CD14-positive monocyte (primary cell): Measurements from ENCODE around the gene DIS3L. TPM values are rescaled to one million over a fixed set of nuclear protein-coding genes. Genes with fewer than 3 reads are reported as not detected.

ENCODE experiments used
- DNase-seq, 3 donors: peaks; one replicate each; pipeline ENCODE4 v3.0.0-alpha.2; 2011 to 2022
- H2AFZ ChIP-seq: 2 replicates; pipeline ENCODE4 v1.6.0; 2012; ENCODE audit warnings: mild to moderate bottlenecking, low read depth, low read length, inconsistent platforms; ENCODE audit not compliant: insufficient read depth, poor library complexity, severe bottlenecking
- H3K27ac ChIP-seq, 2 donors: 1 replicate in 1 of 2; 2 replicates in 1 of 2; pipeline ENCODE4 v1.5.1; 2012 to 2013; ENCODE audit warnings: low read length in 2 of 2, control low read depth in 1 of 2, inconsistent platforms in 1 of 2, low read depth in 1 of 2, mild to moderate bottlenecking in 1 of 2
- H3K27me3 ChIP-seq, 2 donors: one replicate each; pipeline versions ENCODE4 v1.6.0 to v1.6.1; 2011 to 2013; ENCODE audit warnings: low read length in 2 of 2; ENCODE audit not compliant: control insufficient read depth in 2 of 2, insufficient read depth in 2 of 2
- H3K36me3 ChIP-seq, 2 donors: replicated peaks in 1 of 2; 1 replicate in 1 of 2; 2 replicates in 1 of 2; pipeline versions ENCODE4 v1.5.1 to v1.6.1; 2012 to 2013; ENCODE audit warnings: low read length in 2 of 2, control low read depth in 1 of 2, inconsistent platforms in 1 of 2, mild to moderate bottlenecking in 1 of 2; ENCODE audit not compliant: insufficient read depth in 2 of 2, control insufficient read depth in 1 of 2
- H3K4me1 ChIP-seq, 2 donors: 1 replicate in 1 of 2; 2 replicates in 1 of 2; pipeline versions ENCODE4 v1.5.1 to v1.6.1; 2012 to 2013; ENCODE audit warnings: low read length in 2 of 2, control low read depth in 1 of 2, inconsistent platforms in 1 of 2, mild to moderate bottlenecking in 1 of 2, moderate library complexity in 1 of 2; ENCODE audit not compliant: insufficient read depth in 2 of 2, control insufficient read depth in 1 of 2
- H3K4me2 ChIP-seq: replicated peaks from 2 replicates; pipeline ENCODE3; 2012; ENCODE audit warnings: low read length, moderate library complexity, mild to moderate bottlenecking; ENCODE audit not compliant: poor library complexity, severe bottlenecking; ENCODE audit errors: extremely low read depth
- H3K4me3 ChIP-seq, 3 experiments: fragments of 200-600 bp in 1 of 3; sonication (generic) in 1 of 3; replicated peaks in 1 of 3; 1 replicate in 2 of 3; 2 replicates in 1 of 3; pipeline ENCODE4 v1.5.1; 2011 to 2013; ENCODE audit warnings: low read length in 3 of 3, mild to moderate bottlenecking in 3 of 3, control low read depth in 2 of 3, low read depth in 2 of 3, inconsistent platforms in 1 of 3, moderate library complexity in 1 of 3
- H3K79me2 ChIP-seq: 2 replicates; pipeline ENCODE4 v1.6.0; 2012; ENCODE audit warnings: mild to moderate bottlenecking, control low read depth, inconsistent platforms, low read length, moderate library complexity; ENCODE audit not compliant: insufficient read depth
- H3K9ac ChIP-seq: 2 replicates; pipeline ENCODE4 v1.6.0; 2017; ENCODE audit warnings: low read length, mild to moderate bottlenecking; ENCODE audit not compliant: insufficient read depth, poor library complexity, severe bottlenecking
- H3K9me3 ChIP-seq, 2 donors: replicated peaks in 1 of 2; 1 replicate in 1 of 2; 2 replicates in 1 of 2; pipeline versions ENCODE4 v1.5.1 to v1.6.1; 2012 to 2013; ENCODE audit warnings: low read length in 2 of 2, control low read depth in 1 of 2; ENCODE audit not compliant: control insufficient read depth in 1 of 2, insufficient read depth in 1 of 2
- H4K20me1 ChIP-seq: 2 replicates; pipeline ENCODE4 v1.6.0; 2012; ENCODE audit warnings: mild to moderate bottlenecking, low read length, control low read depth, moderate library complexity; ENCODE audit not compliant: insufficient read depth
- H3K27ac Mint-ChIP-seq, 7 donors: one replicate each; pipeline ENCODE4 v1.8.0; 2020; ENCODE audit warnings: mild to moderate bottlenecking in 7 of 7, mixed read lengths in 7 of 7, moderate library complexity in 6 of 7, inconsistent platforms in 2 of 7
- H3K27me3 Mint-ChIP-seq, 3 donors: one replicate each; pipeline ENCODE4 v1.8.0; 2021 to 2022; ENCODE audit warnings: low read depth in 3 of 3, mild to moderate bottlenecking in 3 of 3, mixed read lengths in 3 of 3, moderate library complexity in 3 of 3, inconsistent platforms in 1 of 3
- H3K36me3 Mint-ChIP-seq, 2 donors: one replicate each; pipeline ENCODE4 v1.8.0; 2020; ENCODE audit warnings: mixed read lengths in 2 of 2, inconsistent platforms in 1 of 2, mild to moderate bottlenecking in 1 of 2
- H3K4me1 Mint-ChIP-seq: one replicate; pipeline ENCODE4 v1.8.0; 2020; ENCODE audit warnings: mild to moderate bottlenecking, mixed read lengths
- H3K4me3 Mint-ChIP-seq, 2 donors: one replicate each; pipeline ENCODE4 v1.8.0; 2020; ENCODE audit warnings: mild to moderate bottlenecking in 2 of 2, mixed read lengths in 2 of 2, moderate library complexity in 1 of 2
- H3K9me3 Mint-ChIP-seq, 7 donors: one replicate each; pipeline ENCODE4 v1.8.0; 2020 to 2022; ENCODE audit warnings: mixed read lengths in 7 of 7, mild to moderate bottlenecking in 6 of 7, moderate library complexity in 6 of 7, inconsistent platforms in 2 of 7
- WGBS: methylation state at CpG from one replicate; pipeline ENCODE4 v1.1.5; 2013; ENCODE audit warnings: missing lambda C conversion rate; ENCODE audit not compliant: insufficient coverage; 5-methylcytosine and 5-hydroxymethylcytosine counted together
- intact Hi-C, 2 donors: fragments of 100-400 bp; cut with micrococcal nuclease; formaldehyde crosslinking; loops; one replicate each; pipeline versions ENCODE4 v1.15.0 to v1.15.1; 2023
- polyA plus RNA-seq, 3 donors: library from polyadenylated mRNA; depleted of rRNA in 1 of 3; unstranded in 2 of 3; stranded (reverse) in 1 of 3; fragments of 300-500 nt in 2 of 3; fragments of >200 nt in 1 of 3; fragmentation: Illumina TruSeq in 2 of 3; gene quantifications; 1 replicate in 2 of 3; 2 replicates in 1 of 3; pipeline ENCODE4 v1.2.3, GENCODE V29; 2012 to 2021
- TF ChIP-seq, protein P1 (sequence below): fragments of 200-600 bp; IDR thresholded peaks from one replicate; pipeline ENCODE4 v1.8.0; 2022; ENCODE audit warnings: antibody characterized with exemption, mild to moderate bottlenecking

DIS3L gene
- polyA plus RNA-seq, 3 donors, result 13.2 to 17.0 (median 13.6) TPM

DNA sequence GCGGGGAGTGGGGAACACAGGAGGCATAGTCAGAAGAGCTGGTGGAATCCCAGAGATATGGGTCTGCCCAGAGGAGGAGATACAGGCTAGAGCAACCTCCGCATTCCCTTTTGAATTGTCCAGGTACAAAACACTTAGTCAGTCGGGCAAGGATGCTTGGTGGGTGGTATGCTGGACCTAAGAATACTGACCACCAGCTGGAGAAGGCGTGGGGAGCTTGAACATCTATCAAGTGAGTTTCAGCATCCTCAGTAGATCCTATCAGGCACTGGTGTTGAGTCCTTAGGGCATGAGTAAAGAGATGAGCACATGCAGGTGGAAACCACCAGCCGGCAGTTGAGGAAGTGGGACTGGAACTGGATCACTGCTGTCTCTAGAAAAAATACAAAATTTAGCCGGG is 14.7 kb upstream of the DIS3L start:
- Histone ChIP-seq H3K4me1 (no peaks in the 10 kb centered on the region), H3K4me3 (no peak overlapping the region), H3K36me3 (no peaks in the 10 kb centered on the region), H2AFZ (no peak overlapping the region), H4K20me1 (no peaks in the 10 kb centered on the region), H3K27me3 (no peaks in the 10 kb centered on the region), H3K27ac (no peak overlapping the region), H3K79me2 (no peaks in the 10 kb centered on the region), H3K4me2 (no peak overlapping the region), H3K9me3 (no peaks in the 10 kb centered on the region), H3K9ac (no peak overlapping the region)
- H3K27ac Mint-ChIP-seq, result no peak overlapping the region
- peaks cover 2 to 6% (median 4%) of the 10 kb centered on the region in 3 donors for H3K27me3 Mint-ChIP-seq
- H3K4me1 Mint-ChIP-seq, result peaks cover 6% of the 10 kb centered on the region
- intact Hi-C loops, result no loop called here
- no peaks in the 10 kb centered on the region for H3K36me3 Mint-ChIP-seq
- no peak for DNase-seq
- no peak overlapping the region for H3K4me3 Mint-ChIP-seq
- WGBS, result 83% methylated on average over 5 of the region's 6 CpGs
- TF ChIP-seq, protein P1, sequence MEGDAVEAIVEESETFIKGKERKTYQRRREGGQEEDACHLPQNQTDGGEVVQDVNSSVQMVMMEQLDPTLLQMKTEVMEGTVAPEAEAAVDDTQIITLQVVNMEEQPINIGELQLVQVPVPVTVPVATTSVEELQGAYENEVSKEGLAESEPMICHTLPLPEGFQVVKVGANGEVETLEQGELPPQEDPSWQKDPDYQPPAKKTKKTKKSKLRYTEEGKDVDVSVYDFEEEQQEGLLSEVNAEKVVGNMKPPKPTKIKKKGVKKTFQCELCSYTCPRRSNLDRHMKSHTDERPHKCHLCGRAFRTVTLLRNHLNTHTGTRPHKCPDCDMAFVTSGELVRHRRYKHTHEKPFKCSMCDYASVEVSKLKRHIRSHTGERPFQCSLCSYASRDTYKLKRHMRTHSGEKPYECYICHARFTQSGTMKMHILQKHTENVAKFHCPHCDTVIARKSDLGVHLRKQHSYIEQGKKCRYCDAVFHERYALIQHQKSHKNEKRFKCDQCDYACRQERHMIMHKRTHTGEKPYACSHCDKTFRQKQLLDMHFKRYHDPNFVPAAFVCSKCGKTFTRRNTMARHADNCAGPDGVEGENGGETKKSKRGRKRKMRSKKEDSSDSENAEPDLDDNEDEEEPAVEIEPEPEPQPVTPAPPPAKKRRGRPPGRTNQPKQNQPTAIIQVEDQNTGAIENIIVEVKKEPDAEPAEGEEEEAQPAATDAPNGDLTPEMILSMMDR, result no peak
- H3K9me3 Mint-ChIP-seq, result peaks cover 0 to 3% (median 0%) of the 10 kb centered on the region in 7 donors

DNA sequence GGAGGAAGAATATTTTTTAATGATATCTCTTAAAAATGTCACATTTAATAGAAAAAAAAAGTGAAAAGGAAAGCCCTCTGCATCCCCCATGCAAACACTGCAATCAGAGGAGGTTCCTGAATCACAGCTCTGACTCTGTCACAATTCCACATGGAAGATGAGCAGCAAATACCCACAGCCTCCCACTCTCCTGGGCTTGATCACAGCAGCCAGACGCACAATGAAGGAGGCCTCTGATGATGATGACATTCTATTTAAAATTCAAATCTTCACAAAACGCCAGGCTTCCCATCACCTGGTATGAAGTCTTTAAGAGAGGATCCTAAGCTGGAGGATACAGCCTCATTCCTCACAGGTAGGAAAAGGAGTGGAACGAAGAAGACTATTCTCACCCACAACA is 9.1 kb upstream of the DIS3L start:
- no CpG with 5 or more reads among the region's 3 CpGs for WGBS
- Histone ChIP-seq H2AFZ (no peak overlapping the region), H3K27ac (no peak overlapping the region), H3K79me2 (no peaks in the 10 kb centered on the region), H3K9ac (no peak overlapping the region), H3K9me3 (no peaks in the 10 kb centered on the region), H3K27me3 (no peaks in the 10 kb centered on the region), H3K4me3 (no peak overlapping the region), H3K4me1 (no peaks in the 10 kb centered on the region), H3K4me2 (no peak overlapping the region), H4K20me1 (no peaks in the 10 kb centered on the region), H3K36me3 (no peaks in the 10 kb centered on the region)
- Mint-ChIP-seq H3K4me3 (no peak overlapping the region), H3K27me3 (peaks cover 0 to 3% (median under 1%) of the 10 kb centered on the region in 3 donors), H3K9me3 (no peaks in the 10 kb centered on the region), H3K36me3 (no peaks in the 10 kb centered on the region), H3K27ac (no peak overlapping the region), H3K4me1 (peaks cover 8% of the 10 kb centered on the region)
- intact Hi-C loops, result no loop called here
- TF ChIP-seq, protein P1, result no peak
- DNase-seq, result no peak
